Fibroblast of lung (primary cell): ENCODE results near the gene LUC7L3. TPM values are rescaled to one million over a fixed set of nuclear protein-coding genes. Genes with fewer than 3 reads are reported as not detected.
"Not testable (repeated sequence)": the region's sequence is repeated elsewhere in the genome, so short reads cannot be mapped to it uniquely, and the experiment has no call there.

Experiments used
- DNase-seq, 2 donors: peaks; one replicate each; pipeline versions ENCODE4 v3.0.0 to v3.0.0-alpha.2; 2010; ENCODE audit warnings: low read depth in 2 of 2
- H2AFZ ChIP-seq: 2 replicates; pipeline ENCODE4 v1.5.1; 2012; ENCODE audit warnings: low read length, control low read depth, inconsistent platforms
- H3K27ac ChIP-seq: 2 replicates; pipeline ENCODE4 v1.5.1; 2011; ENCODE audit warnings: low read length, control low read depth; ENCODE audit not compliant: insufficient read depth
- H3K27me3 ChIP-seq: 2 replicates; pipeline ENCODE4 v1.5.1; 2011; ENCODE audit warnings: mild to moderate bottlenecking, low read length; ENCODE audit not compliant: control insufficient read depth, insufficient read depth
- H3K36me3 ChIP-seq: 2 replicates; pipeline ENCODE4 v1.5.1; 2011; ENCODE audit warnings: low read length; ENCODE audit not compliant: control insufficient read depth, insufficient read depth
- H3K4me1 ChIP-seq: 2 replicates; pipeline ENCODE4 v1.5.1; 2011; ENCODE audit warnings: low read length; ENCODE audit not compliant: control insufficient read depth, insufficient read depth; ENCODE audit errors: extremely low read depth
- H3K4me2 ChIP-seq: 2 replicates; pipeline ENCODE4 v1.5.1; 2011; ENCODE audit warnings: low read length, control low read depth; ENCODE audit not compliant: insufficient read depth; ENCODE audit errors: extremely low read depth
- H3K4me3 ChIP-seq, 4 experiments: fragments of 200-600 bp in 1 of 4; sonication (generic) in 1 of 4; replicated peaks in 1 of 4; 2 replicates each; pipeline ENCODE4 v1.5.1; 2011 to 2016; ENCODE audit warnings: low read length in 4 of 4, low read depth in 3 of 4, mild to moderate bottlenecking in 3 of 4, control low read depth in 2 of 4, inconsistent platforms in 1 of 4, mixed read lengths in 1 of 4; ENCODE audit not compliant: insufficient read depth in 1 of 4; ENCODE audit errors: control extremely low read depth in 1 of 4
- H3K79me2 ChIP-seq: 2 replicates; pipeline ENCODE4 v1.5.1; 2012; ENCODE audit warnings: mild to moderate bottlenecking, low read length, inconsistent platforms; ENCODE audit not compliant: control insufficient read depth, insufficient read depth
- H3K9ac ChIP-seq: 2 replicates; pipeline ENCODE4 v1.5.1; 2011; ENCODE audit warnings: mild to moderate bottlenecking, low read length, control low read depth; ENCODE audit not compliant: insufficient read depth
- H3K9me3 ChIP-seq: 2 replicates; pipeline ENCODE4 v1.5.1; 2012; ENCODE audit warnings: low read depth, low read length; ENCODE audit not compliant: control insufficient read depth, insufficient read depth
- H4K20me1 ChIP-seq: 2 replicates; pipeline ENCODE4 v1.5.1; 2011; ENCODE audit warnings: low read length; ENCODE audit not compliant: control insufficient read depth, insufficient read depth; ENCODE audit errors: extremely low read depth
- CTCF ChIP-seq, 2 donors: IDR thresholded peaks in 1 of 2; conservative IDR thresholded peaks in 1 of 2; 1 replicate in 1 of 2; 2 replicates in 1 of 2; pipeline ENCODE4 v1.5.1; 2011 to 2012; ENCODE audit warnings: low read length in 2 of 2, control low read depth in 1 of 2, inconsistent platforms in 1 of 2, low read depth in 1 of 2, mild to moderate bottlenecking in 1 of 2
- EZH2 ChIP-seq: IDR thresholded peaks from 2 replicates; pipeline ENCODE4 v1.5.1; 2012; ENCODE audit warnings: low read length, control low read depth, mild to moderate bottlenecking; ENCODE audit errors: missing control alignments
- polyA plus RNA-seq, 2 donors: library from polyadenylated mRNA; depleted of rRNA in 1 of 2; stranded (reverse) in 1 of 2; unstranded in 1 of 2; fragments of >200 nt; gene quantifications; 2 replicates each; pipeline ENCODE4 v1.2.1, GENCODE V29; 2011 to 2012; ENCODE audit warnings: missing spikeins in 1 of 2
- total RNA-seq: library from RNA; depleted of rRNA; stranded (reverse); fragments of >200 nt; gene quantifications from 2 replicates; pipeline ENCODE4 v1.2.1, GENCODE V29; 2014

LUC7L3 gene
- total and polyA plus RNA-seq, 2 donors (not counting 1 experiment from before 2014, with no cell fraction given), result 35.2 to 56.5 TPM

DNA sequence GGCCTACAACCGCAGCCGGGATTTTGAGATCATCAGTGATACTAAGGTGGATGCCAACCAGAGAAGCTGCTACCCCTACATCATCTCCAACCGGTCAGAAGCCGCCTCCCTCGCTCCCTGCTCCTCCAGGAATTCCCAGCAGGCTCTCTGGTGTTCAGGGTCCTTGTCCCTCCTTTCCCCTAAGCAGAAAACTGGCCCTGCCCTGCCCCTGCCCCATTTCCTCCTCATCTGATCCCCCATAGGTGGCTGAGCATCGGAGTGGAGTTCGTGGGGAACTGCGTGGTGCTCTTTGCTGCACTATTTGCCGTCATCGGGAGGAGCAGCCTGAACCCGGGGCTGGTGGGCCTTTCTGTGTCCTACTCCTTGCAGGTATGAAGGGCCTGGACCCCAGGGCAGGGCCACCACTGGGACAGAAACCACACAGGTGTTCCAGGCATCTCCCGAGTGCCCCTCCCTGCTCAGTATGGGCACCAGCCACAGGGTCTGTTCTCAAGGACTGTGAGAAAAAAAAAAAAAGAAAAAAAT is 41.5 kb upstream of the LUC7L3 start:
- Histone ChIP-seq H3K79me2 (no peaks in the 10 kb centered on the region), H3K4me3 (no peak overlapping the region), H3K4me1 (peaks cover 3% of the 10 kb centered on the region), H3K9me3 (no peaks in the 10 kb centered on the region), H2AFZ (no peak overlapping the region), H3K36me3 (no peaks in the 10 kb centered on the region), H3K9ac (no peak overlapping the region), H3K4me2 (no peak overlapping the region), H3K27ac (no peak overlapping the region), H3K27me3 (no peaks in the 10 kb centered on the region), H4K20me1 (no peaks in the 10 kb centered on the region)
- no peak for DNase-seq
- TF ChIP-seq EZH2, result no peak
- TF ChIP-seq CTCF (conservative IDR thresholded peaks at IDR 0.05 in 1 of 2, IDR thresholded peaks at IDR 0.05 in 1 of 2; ENCODE audit: low read depth in 1 of 2, low read length in 2 of 2), result no peak

GRCh38 chr17:50679008-50679544 is 40.3 kb upstream of the LUC7L3 start:
- no peak for TF ChIP-seq CTCF (conservative IDR thresholded peaks at IDR 0.05 in 1 of 2, IDR thresholded peaks at IDR 0.05 in 1 of 2; ENCODE audit: low read depth in 1 of 2, low read length in 2 of 2)
- TF ChIP-seq EZH2, result no peak
- Histone ChIP-seq H3K79me2 (no peaks in the 10 kb centered on the region), H3K27me3 (no peaks in the 10 kb centered on the region), H3K9me3 (no peaks in the 10 kb centered on the region), H2AFZ (no peak overlapping the region), H3K4me2 (no peak overlapping the region), H3K36me3 (no peaks in the 10 kb centered on the region), H3K27ac (no peak overlapping the region), H3K4me1 (peaks cover 3% of the 10 kb centered on the region), H3K4me3 (no peak overlapping the region), H4K20me1 (no peaks in the 10 kb centered on the region), H3K9ac (no peak overlapping the region)
- DNase-seq, result no peak

DNA sequence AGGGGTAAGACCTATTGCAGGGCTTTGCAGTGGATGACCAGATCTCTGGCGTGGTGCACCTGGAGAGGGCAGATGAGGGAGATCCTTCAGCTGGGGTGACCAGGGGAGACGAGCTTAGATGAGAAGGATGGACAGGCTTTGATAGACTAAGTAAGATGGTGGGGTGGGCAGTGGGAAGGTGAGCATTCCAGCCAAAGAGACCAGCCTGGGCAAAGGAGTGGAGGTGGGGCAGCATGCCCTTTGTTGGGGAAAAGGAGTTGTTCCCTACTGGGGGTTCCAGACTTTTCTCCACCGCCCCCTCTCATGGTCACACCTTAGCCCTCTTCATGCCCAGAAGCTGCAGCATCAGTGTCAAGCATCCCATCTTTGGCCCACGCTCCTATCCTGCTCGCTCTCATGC is 39.3 kb upstream of the LUC7L3 start:
- Histone ChIP-seq H3K27me3 (no peaks in the 10 kb centered on the region), H3K36me3 (no peaks in the 10 kb centered on the region), H3K4me1 (peaks cover 3% of the 10 kb centered on the region), H3K79me2 (no peaks in the 10 kb centered on the region), H3K4me2 (no peak overlapping the region), H4K20me1 (no peaks in the 10 kb centered on the region), H3K27ac (no peak overlapping the region), H3K9me3 (no peaks in the 10 kb centered on the region), H3K4me3 (no peak overlapping the region), H2AFZ (no peak overlapping the region), H3K9ac (no peak overlapping the region)
- DNase-seq, result no peak
- TF ChIP-seq CTCF (conservative IDR thresholded peaks at IDR 0.05 in 1 of 2, IDR thresholded peaks at IDR 0.05 in 1 of 2; ENCODE audit: low read depth in 1 of 2, low read length in 2 of 2) (no peak), EZH2 (no peak)

- H3K4me1 ChIP-seq, H3K9me3 ChIP-seq, H4K20me1 ChIP-seq, H3K9ac ChIP-seq, H3K27ac ChIP-seq, H3K27me3 ChIP-seq, H3K36me3 ChIP-seq, H3K79me2 ChIP-seq, H3K4me3 ChIP-seq: not testable (repeated sequence)
- peak overlapping the region; percentile 34 for H3K4me2 ChIP-seq
- H2AFZ ChIP-seq, result peak overlapping the region; percentile 69
- DNase-seq, result peak in 1 of 2 donors; percentile 28
These were observed 38.7 kb upstream of the LUC7L3 start for GRCh38 chr17:50680543-50681262.
